Stimulated activated memory B cell treated with anti-CD40 and anti-IgM and Interleukin-4, amounts not matched to agents 10 μg/mL and 1 μg/mL and 100 μg/mL, for 72 hours (primary cell): ENCODE results near the gene IGSF23.
"Not testable (repeated sequence)": the region's sequence is repeated elsewhere in the genome, so short reads cannot be mapped to it uniquely, and the experiment has no call there.

Experiments
- ATAC-seq: fragments of 150-1000 bp; cut with Tn5 transposase; 2 replicates; pipeline ENCODE4 v1.10.0; 2021
- H3K27ac Mint-ChIP-seq: one replicate; pipeline ENCODE4 v1.8.0; 2022; ENCODE audit warnings: mild to moderate bottlenecking, mixed read lengths
- H3K27me3 Mint-ChIP-seq: one replicate; pipeline ENCODE4 v1.8.0; 2022; ENCODE audit warnings: mixed read lengths
- H3K36me3 Mint-ChIP-seq: one replicate; pipeline ENCODE4 v1.8.0; 2022; ENCODE audit warnings: mixed read lengths
- H3K4me1 Mint-ChIP-seq: one replicate; pipeline ENCODE4 v1.8.0; 2022; ENCODE audit warnings: mixed read lengths
- H3K4me3 Mint-ChIP-seq: one replicate; pipeline ENCODE4 v1.8.0; 2022; ENCODE audit warnings: mild to moderate bottlenecking, moderate library complexity, mixed read lengths
- H3K9me3 Mint-ChIP-seq: one replicate; pipeline ENCODE4 v1.8.0; 2022; ENCODE audit warnings: mixed read lengths

IGSF23 gene

DNA sequence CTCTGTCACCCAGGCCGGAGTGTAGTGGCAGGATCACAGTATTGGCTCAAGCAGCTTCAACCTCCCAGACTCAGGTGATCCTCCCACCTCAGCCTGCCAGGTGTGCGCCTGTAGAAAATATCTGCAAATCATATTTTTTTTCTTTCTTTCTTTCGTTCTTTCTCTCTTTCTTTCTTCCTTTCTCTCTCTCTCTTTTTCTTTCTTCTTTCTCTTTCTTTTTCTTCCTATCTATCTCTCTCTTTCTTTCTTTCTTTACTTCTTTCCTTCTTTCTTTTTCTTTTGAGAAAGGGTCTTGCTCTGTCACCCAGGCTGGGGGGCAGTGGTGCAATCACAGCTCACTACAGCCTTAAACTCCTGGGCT, 16.3 kb upstream of the IGSF23 start:
- Mint-ChIP-seq H3K4me3 (no peak overlapping the region), H3K27ac (no peak overlapping the region), H3K36me3 (no peaks in the 10 kb centered on the region), H3K4me1 (no peaks in the 10 kb centered on the region), H3K27me3 (peaks cover 35% of the 10 kb centered on the region), H3K9me3 (peaks cover 10% of the 10 kb centered on the region)
- ATAC-seq, result no peak

DNA sequence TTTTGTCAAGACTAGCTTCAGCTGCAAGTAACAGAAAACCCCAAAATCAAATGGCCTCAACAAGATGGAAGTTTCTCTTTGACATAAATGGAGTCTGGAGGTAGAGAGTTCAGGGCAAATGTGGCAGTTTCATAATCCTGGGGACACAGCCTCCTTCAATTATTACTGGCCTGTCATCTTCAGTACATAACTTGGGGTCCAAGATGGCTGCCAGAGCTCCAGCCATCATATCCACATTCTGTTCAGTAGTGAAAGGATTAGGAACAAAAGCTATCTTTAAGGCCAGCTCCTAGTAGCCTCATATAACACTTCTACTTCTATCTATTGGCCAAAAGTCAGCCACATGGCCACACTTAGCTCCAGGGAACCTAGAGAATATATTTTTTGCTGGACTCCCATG, 15.0 kb upstream of the IGSF23 start:
- no peak for ATAC-seq
- Mint-ChIP-seq H3K27ac (no peak overlapping the region), H3K4me1 (no peaks in the 10 kb centered on the region)

DNA sequence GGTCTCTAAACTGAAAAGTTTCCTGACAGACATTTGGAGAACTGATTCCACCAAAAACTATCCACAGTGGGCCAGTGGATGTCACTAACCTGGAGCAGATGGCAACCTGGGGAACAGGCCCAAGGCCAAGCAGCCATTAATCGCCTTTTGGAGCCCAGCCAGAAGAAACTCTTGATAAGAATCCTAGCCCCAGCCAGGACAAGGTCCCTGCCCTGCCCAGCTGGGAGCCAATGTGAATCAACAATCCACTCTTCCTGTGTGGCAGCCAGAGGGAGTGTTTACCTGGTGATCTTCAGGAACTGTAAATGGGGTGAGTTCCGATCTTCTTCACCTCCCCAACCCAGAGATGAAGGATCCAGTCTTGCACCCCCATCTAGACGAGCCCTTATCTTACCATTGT, 14.5 kb upstream of the IGSF23 start:
- H3K4me3 Mint-ChIP-seq, result no peak overlapping the region
- ATAC-seq, result no peak
- peaks cover 35% of the 10 kb centered on the region for H3K27me3 Mint-ChIP-seq

More for the DNA sequence above, 15.0 kb upstream of the IGSF23 start:
- Mint-ChIP-seq H3K9me3 (peaks cover 14% of the 10 kb centered on the region), H3K4me3 (no peak overlapping the region), H3K27me3 (peaks cover 35% of the 10 kb centered on the region), H3K36me3 (no peaks in the 10 kb centered on the region)

DNA sequence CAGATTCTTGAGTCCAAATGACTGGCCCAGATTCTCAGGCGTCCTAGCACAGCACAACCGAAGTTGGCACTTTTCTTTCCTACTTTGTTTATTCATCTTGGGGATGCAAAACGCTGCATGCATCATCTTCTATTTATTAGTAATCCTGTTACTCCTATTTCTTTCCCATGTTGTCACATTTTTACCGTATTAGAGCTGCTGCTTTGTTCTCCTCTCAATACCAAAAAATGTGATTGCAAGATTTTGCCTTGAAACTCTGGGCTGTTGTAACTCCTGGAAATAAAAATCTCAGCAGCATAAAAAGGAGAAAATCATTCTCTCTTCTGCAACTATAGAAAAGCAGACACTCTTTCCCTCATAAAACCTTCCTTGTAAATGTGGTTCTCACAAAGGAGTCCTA, 12.9 kb upstream of the IGSF23 start:
- Mint-ChIP-seq H3K36me3 (no peaks in the 10 kb centered on the region), H3K27ac (no peak overlapping the region), H3K9me3 (peaks cover 13% of the 10 kb centered on the region), H3K4me3 (no peak overlapping the region), H3K27me3 (peaks cover 28% of the 10 kb centered on the region), H3K4me1 (no peaks in the 10 kb centered on the region)
- no peak for ATAC-seq

More for the DNA sequence above, 14.5 kb upstream of the IGSF23 start:
- H3K36me3 Mint-ChIP-seq, result no peaks in the 10 kb centered on the region
- peaks cover 14% of the 10 kb centered on the region for H3K9me3 Mint-ChIP-seq
- H3K4me1 Mint-ChIP-seq, result no peaks in the 10 kb centered on the region
- H3K27ac Mint-ChIP-seq, result no peak overlapping the region

DNA sequence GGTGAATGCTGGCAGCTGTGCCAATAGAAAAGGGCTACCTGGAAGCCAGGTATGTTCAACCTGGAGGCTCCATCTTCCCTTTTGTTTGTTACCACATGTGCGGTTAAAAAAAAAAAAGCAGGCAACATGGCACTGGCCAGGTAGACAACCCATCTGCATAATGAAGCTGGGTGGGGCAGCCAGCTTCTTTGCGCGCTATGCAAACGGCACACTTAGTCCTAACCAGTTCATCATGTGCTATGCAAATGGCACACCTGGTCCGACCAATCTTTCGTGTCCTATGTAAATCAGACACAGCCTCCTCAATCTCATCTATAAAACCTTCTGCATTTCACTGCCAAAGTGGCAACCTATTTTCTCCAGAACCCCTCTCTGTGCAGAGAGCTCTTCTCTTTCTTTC, 11.3 kb upstream of the IGSF23 start:
- Mint-ChIP-seq H3K4me1 (peaks cover 4% of the 10 kb centered on the region), H3K27ac (no peak overlapping the region), H3K4me3 (no peak overlapping the region)

DNA sequence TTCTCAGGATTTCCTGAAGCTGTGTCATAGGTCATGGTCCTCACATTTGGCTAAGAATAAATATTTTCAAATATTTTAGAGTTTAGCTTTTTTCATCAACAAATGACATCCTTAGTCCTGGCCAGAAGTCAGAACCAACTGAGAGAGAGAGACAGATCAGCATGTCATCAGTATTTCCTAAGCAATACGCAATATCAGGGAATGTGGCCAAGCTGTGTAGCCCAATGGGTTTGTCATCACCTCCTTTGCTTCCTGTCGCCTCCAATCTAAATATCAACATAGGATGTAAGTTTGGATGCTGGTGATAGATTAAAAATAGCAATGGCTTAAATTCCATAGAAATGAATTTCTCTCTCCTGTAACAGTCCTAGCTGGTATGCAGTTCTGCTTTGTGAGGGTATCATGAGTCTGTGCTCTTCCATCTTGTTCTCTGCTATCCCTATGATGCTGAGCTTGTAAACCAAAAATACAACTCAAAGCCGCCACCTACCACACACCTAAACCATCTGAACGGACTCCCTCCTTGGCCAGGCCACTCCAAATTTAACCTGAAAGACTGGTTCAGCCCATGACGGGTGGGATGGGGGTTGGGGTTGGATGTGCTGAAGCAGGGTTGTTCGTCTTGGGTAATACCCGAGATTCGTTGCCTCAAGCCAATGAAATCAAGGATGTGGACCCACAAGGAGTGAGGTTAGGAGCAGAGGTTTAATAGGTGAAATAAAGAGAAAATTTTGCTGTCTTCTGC, 10.0 kb upstream of the IGSF23 start:
- Mint-ChIP-seq H3K36me3 (no peaks in the 10 kb centered on the region), H3K27me3 (peaks cover 20% of the 10 kb centered on the region), H3K27ac (no peak overlapping the region), H3K4me1 (peaks cover 11% of the 10 kb centered on the region), H3K9me3 (peaks cover 6% of the 10 kb centered on the region), H3K4me3 (no peak overlapping the region)
- ATAC-seq, result no peak

More for the DNA sequence above, 11.3 kb upstream of the IGSF23 start:
- Mint-ChIP-seq H3K36me3 (no peaks in the 10 kb centered on the region), H3K9me3 (peaks cover 6% of the 10 kb centered on the region), H3K27me3 (peaks cover 13% of the 10 kb centered on the region)
- ATAC-seq, result no peak

DNA sequence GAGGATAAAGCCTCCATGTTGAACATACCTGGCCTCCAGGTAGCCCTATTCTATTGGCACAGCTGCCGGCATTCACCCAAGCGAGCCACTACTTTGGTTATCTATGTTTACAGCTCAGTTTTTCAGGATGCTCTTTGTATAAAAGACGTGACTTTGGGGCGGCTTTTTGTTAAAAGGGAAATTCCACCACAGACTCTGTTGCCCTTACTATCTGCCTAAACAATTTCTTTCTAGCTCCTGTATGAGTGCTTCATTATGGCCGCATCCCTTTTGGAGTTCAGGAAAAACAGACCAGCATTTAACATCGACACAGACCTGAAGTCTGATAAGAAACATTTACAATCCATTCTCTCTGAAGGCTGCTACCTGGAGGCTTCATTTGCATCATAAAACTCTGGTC, 9.1 kb upstream of the IGSF23 start:
- Mint-ChIP-seq H3K27ac (no peak overlapping the region), H3K27me3 (peaks cover 22% of the 10 kb centered on the region), H3K4me1 (peaks cover 11% of the 10 kb centered on the region), H3K9me3 (peaks cover 6% of the 10 kb centered on the region), H3K36me3 (no peaks in the 10 kb centered on the region), H3K4me3 (no peak overlapping the region)
- no peak for ATAC-seq

DNA sequence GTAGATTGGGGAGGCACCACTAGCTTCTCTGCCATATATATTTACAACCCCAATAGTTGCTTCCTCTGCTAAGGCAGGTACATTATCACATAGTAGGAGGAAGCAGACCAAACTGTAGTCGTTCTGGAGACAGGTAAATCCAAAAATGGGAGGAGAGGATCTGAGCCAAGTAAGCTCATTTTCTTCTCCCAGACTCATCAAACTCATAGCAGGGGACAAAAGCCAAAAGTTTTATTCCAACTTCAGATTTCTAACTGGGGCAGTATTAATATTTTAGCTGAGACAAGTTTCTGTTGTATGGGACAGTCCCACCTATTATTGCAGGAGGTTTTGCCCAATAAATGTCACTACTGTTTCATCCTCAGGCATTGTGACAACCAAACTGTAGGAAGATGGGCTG, 7.8 kb upstream of the IGSF23 start:
- H3K36me3 Mint-ChIP-seq, result no peaks in the 10 kb centered on the region
- H3K4me1 Mint-ChIP-seq, result peaks cover 11% of the 10 kb centered on the region
- ATAC-seq, result no peak
- H3K4me3 Mint-ChIP-seq, result no peak overlapping the region
- peaks cover 6% of the 10 kb centered on the region for H3K9me3 Mint-ChIP-seq
- no peak overlapping the region for H3K27ac Mint-ChIP-seq
- H3K27me3 Mint-ChIP-seq, result peaks cover 22% of the 10 kb centered on the region

DNA sequence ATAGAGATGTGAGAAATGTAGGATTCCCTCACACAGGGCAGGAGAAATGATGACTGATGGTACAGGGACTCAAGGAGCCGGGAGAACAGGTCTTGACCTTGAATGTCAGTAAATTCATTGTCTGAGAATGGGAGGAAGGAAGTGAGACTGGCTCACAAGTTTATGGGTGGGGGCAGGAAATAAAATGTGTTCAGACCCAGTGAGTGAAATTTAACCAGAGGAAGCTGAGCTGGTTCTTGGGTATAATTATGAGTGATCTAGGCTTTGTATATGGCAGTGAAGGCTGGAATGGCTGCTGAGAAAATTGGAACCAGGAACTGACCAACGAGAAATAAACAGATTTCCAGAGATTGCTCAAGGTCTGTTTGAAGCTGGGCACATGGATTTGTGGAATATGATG, 6.3 kb upstream of the IGSF23 start:
- Mint-ChIP-seq H3K4me3 (no peak overlapping the region), H3K9me3 (peaks cover 6% of the 10 kb centered on the region), H3K27me3 (peaks cover 22% of the 10 kb centered on the region), H3K36me3 (no peaks in the 10 kb centered on the region), H3K4me1 (peaks cover 11% of the 10 kb centered on the region), H3K27ac (no peak overlapping the region)
- ATAC-seq, result no peak

DNA sequence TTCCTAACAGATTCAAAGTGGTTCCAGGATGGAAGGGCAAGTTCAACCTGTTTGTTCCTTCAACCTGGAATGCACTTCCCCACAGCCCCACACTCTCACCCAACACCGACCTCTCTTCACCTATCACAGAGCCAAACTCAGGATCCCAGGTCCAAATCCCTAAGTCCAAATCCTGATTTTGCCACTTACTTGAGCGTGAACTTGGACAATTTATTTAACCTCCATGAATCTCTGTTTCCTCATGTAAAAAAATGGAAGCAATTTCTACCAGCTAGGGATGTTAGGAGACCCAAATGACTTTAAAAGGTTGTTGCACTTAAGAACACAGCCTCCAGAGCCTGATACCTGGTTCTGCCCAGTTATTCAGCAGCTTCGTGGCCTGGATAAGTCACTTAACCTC, 5.4 kb upstream of the IGSF23 start:
- H3K27ac Mint-ChIP-seq, result no peak overlapping the region
- H3K36me3 Mint-ChIP-seq, result no peaks in the 10 kb centered on the region

DNA sequence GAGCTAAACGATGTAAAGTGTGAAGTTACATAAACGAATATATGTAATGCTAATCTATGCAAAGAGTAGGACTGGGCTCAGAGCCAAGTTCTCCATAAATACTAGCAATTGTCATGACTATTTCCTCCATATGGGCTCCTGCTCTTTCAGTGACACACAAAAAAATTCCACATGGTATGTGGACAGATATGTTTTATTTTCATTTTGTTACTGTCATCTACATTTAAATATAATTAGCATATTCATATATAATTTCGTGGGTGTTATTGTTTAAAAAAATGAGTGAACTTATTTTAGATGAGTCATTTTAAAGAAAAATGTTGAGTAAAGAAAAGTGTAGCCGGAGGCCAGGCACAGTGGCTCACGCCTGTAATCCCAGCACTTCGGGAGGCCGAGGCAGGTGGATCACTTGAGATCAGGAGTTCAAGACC, 5.0 kb upstream of the IGSF23 start:
- Mint-ChIP-seq H3K9me3 (peaks cover 3% of the 10 kb centered on the region), H3K27me3 (peaks cover 32% of the 10 kb centered on the region), H3K27ac (no peak overlapping the region), H3K4me1 (peaks cover 11% of the 10 kb centered on the region), H3K4me3 (no peak overlapping the region), H3K36me3 (no peaks in the 10 kb centered on the region)
- ATAC-seq, result no peak

More for the DNA sequence above, 5.4 kb upstream of the IGSF23 start:
- peaks cover 3% of the 10 kb centered on the region for H3K9me3 Mint-ChIP-seq
- ATAC-seq, result no peak
- H3K4me3 Mint-ChIP-seq, result no peak overlapping the region
- H3K27me3 Mint-ChIP-seq, result peaks cover 31% of the 10 kb centered on the region
- H3K4me1 Mint-ChIP-seq, result peaks cover 11% of the 10 kb centered on the region

DNA sequence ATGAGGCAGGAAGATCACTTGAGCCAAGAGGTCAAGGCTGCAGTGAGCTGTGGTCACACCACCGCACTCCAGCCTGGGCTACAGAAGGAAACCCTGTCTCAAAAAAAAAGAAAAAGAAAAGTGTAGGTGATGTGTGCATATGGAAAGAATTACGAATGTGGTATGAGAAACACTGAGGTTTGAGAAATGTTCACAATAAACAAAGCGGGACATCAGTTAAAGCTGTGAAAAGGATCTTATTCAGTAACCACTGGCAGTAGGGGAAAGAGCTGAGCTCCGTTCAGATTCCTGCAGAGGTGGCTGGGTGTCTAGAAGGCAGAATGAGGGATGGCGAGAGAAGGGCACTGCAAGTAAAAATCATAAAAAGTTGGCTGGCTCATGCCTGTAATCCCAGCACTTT, 4.1 kb upstream of the IGSF23 start:
- no peak for ATAC-seq
- peaks cover 11% of the 10 kb centered on the region for H3K4me1 Mint-ChIP-seq
- no peak overlapping the region for H3K27ac Mint-ChIP-seq
- no peak overlapping the region for H3K4me3 Mint-ChIP-seq
- H3K9me3 Mint-ChIP-seq, result peaks cover 3% of the 10 kb centered on the region
- no peaks in the 10 kb centered on the region for H3K36me3 Mint-ChIP-seq
- H3K27me3 Mint-ChIP-seq, result peaks cover 32% of the 10 kb centered on the region

DNA sequence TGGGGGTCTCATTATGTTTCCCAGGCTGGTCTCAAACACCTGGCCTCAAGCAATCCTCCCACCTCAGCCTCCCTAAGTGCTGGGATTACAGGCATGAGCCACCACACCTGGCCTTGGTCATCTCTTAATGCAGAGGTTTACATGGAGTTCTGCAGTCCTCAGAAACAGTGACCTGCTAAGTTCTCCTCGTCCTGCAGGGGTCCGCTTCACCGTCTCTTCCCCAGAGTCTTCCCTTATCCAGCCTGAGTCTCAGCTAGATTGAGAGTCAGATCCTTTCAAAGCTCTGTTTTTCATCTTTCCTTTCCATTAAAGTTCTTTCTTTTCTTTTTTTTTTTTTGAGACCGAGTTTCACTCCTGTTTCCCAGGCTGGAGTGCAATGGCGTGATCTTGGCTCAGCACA, 2.9 kb upstream of the IGSF23 start:
- H3K27me3 Mint-ChIP-seq, result peaks cover 32% of the 10 kb centered on the region
- not testable (repeated sequence) for H3K9me3 Mint-ChIP-seq

DNA sequence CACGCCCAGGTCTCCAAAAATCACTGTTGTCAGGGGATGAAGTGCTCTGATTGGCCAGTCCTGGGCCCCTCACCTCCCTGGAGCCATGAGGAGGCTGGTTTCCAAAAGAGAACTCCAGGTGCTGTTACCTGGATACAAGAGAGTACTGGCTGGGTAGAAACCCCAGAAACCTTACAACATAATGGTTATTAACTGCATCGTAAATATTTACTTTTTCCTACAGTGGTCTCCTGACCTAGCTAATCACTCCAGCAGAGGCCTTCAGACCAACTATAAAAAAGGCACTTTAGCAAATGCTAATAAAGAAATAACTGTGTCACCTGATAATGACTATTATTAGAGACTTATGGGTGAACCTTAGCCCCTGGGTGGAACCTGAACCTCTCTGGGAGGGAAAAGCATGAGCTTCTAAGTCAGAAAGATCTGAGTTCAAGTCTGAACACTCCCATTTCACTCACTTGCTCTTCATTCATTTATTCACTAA, 1.5 kb upstream of the IGSF23 start:
- peaks cover 32% of the 10 kb centered on the region for H3K27me3 Mint-ChIP-seq
- peaks cover 9% of the 10 kb centered on the region for H3K4me1 Mint-ChIP-seq
- H3K9me3 Mint-ChIP-seq, result peaks cover 3% of the 10 kb centered on the region
- no peak overlapping the region for H3K27ac Mint-ChIP-seq
- no peak for ATAC-seq
- H3K4me3 Mint-ChIP-seq, result no peak overlapping the region
- H3K36me3 Mint-ChIP-seq, result no peaks in the 10 kb centered on the region

More for the DNA sequence above, 2.9 kb upstream of the IGSF23 start:
- peaks cover 11% of the 10 kb centered on the region for H3K4me1 Mint-ChIP-seq
- not testable (repeated sequence) for H3K27ac Mint-ChIP-seq, H3K36me3 Mint-ChIP-seq, H3K4me3 Mint-ChIP-seq, ATAC-seq

DNA sequence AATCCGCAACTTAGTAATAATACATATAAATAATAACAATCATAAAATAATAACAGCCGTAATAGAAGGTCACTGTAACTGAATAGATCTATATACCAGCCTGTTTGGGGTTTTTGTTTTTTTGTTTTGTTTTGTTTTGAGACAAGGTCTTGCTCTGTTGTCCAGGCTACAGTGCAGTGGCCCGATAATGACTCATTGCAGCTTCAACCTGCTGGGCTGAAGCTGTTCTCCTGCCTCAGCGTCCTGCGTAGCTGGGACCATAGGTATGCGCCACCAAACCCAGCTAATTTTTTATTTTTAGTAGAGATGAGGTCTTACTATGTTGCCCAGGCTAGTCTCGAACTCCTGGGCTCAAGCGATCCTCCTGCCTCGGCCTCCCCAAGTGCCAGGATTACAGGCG, 950 bp downstream of the IGSF23 start:
- no peak for ATAC-seq
- Mint-ChIP-seq H3K27me3 (peaks cover 14% of the 10 kb centered on the region), H3K4me3 (no peak overlapping the region), H3K36me3 (no peaks in the 10 kb centered on the region), H3K4me1 (no peaks in the 10 kb centered on the region), H3K9me3 (no peaks in the 10 kb centered on the region), H3K27ac (no peak overlapping the region)

DNA sequence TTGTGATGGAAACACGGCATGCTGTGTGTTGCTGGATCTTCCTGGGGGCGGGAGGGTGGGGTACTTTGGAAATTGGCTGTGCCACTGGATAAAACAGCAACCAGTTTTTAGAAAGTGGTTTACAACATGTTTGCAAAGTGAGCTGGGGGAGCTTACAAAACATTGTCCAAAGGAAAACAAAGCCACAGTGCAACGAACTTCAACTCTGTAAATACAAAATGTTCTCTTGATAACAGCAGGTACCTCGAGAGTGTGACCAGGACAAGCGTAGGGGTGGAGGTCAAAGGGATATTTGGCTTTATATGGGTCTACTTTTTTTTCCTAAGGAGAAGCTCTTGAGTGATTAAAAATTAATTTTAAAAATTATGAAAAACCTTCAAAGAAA, 2.5 kb downstream of the IGSF23 start:
- no peak for ATAC-seq
- Mint-ChIP-seq H3K27ac (no peak overlapping the region), H3K4me3 (no peak overlapping the region), H3K4me1 (no peaks in the 10 kb centered on the region), H3K27me3 (peaks cover 10% of the 10 kb centered on the region), H3K36me3 (no peaks in the 10 kb centered on the region), H3K9me3 (no peaks in the 10 kb centered on the region)
